Keratinocyte (primary cell): ENCODE data around the gene GOLGA6A. TPM values are rescaled to one million over a fixed set of nuclear protein-coding genes. Genes with fewer than 3 reads are reported as not detected.

Experiments used
- DNase-seq: peaks from one replicate; pipeline ENCODE4 v3.0.0-alpha.2; 2011; ENCODE audit warnings: low read depth, missing footprints, low spot score
- FAIRE-seq: peaks from 2 replicates; lab custom pipeline; 2011; peaks lifted over from hg19 to GRCh38; lab: Jason Lieb, UNC
- H2AFZ ChIP-seq: 2 replicates; pipeline ENCODE4 v1.6.0; 2012; ENCODE audit warnings: low read length, control low read depth, inconsistent platforms; ENCODE audit not compliant: control insufficient read depth
- H3K27ac ChIP-seq: 2 replicates; pipeline ENCODE4 v1.5.1; 2011; ENCODE audit warnings: low read length; ENCODE audit not compliant: control insufficient read depth, insufficient read depth
- H3K27me3 ChIP-seq: 3 replicates; pipeline ENCODE4 v1.6.0; 2011; ENCODE audit warnings: low read length; ENCODE audit not compliant: control insufficient read depth, insufficient read depth; ENCODE audit errors: extremely low read depth
- H3K36me3 ChIP-seq, 2 experiments: 2 replicates in 1 of 2; 3 replicates in 1 of 2; pipeline ENCODE4 v1.5.1; 2011; ENCODE audit warnings: low read length in 2 of 2, mild to moderate bottlenecking in 1 of 2; ENCODE audit not compliant: control insufficient read depth in 2 of 2, insufficient read depth in 2 of 2; ENCODE audit errors: extremely low read depth in 1 of 2
- H3K4me1 ChIP-seq: 3 replicates; pipeline ENCODE4 v1.5.1; 2011; ENCODE audit warnings: low read length; ENCODE audit not compliant: control insufficient read depth, insufficient read depth; ENCODE audit errors: extremely low read depth
- H3K4me2 ChIP-seq: 3 replicates; pipeline ENCODE4 v1.6.0; 2011; ENCODE audit warnings: low read depth, low read length; ENCODE audit not compliant: control insufficient read depth, insufficient read depth; ENCODE audit errors: extremely low read depth
- H3K4me3 ChIP-seq, 3 experiments: fragments of 200-600 bp in 1 of 3; sonication (generic) in 1 of 3; 2 replicates in 2 of 3; 3 replicates in 1 of 3; pipeline ENCODE4 v1.5.1; 2011 to 2016; ENCODE audit warnings: low read length in 3 of 3, mild to moderate bottlenecking in 3 of 3, control low read depth in 2 of 3, inconsistent platforms in 1 of 3, low read depth in 1 of 3, mixed read lengths in 1 of 3, mixed run types in 1 of 3, moderate library complexity in 1 of 3; ENCODE audit not compliant: control insufficient read depth in 2 of 3, insufficient read depth in 2 of 3; ENCODE audit errors: extremely low read depth in 1 of 3
- H3K79me2 ChIP-seq: 2 replicates; pipeline ENCODE4 v1.6.0; 2012; ENCODE audit warnings: low read length; ENCODE audit not compliant: control insufficient read depth, insufficient read depth
- H3K9ac ChIP-seq: 3 replicates; pipeline ENCODE4 v1.6.0; 2011; ENCODE audit warnings: low read length; ENCODE audit not compliant: control insufficient read depth, insufficient read depth; ENCODE audit errors: extremely low read depth
- H3K9me1 ChIP-seq: 3 replicates; pipeline ENCODE4 v1.6.0; 2011; ENCODE audit warnings: low read length; ENCODE audit not compliant: control insufficient read depth, insufficient read depth; ENCODE audit errors: extremely low read depth
- H3K9me3 ChIP-seq: 2 replicates; pipeline ENCODE4 v1.5.1; 2012; ENCODE audit warnings: low read depth, low read length; ENCODE audit not compliant: control insufficient read depth
- H4K20me1 ChIP-seq: 3 replicates; pipeline ENCODE4 v1.6.0; 2011; ENCODE audit warnings: low read length; ENCODE audit not compliant: control insufficient read depth, insufficient read depth; ENCODE audit errors: extremely low read depth
- EZH2 ChIP-seq: IDR thresholded peaks from one replicate; pipeline ENCODE4 v1.6.1; 2012; ENCODE audit warnings: inconsistent platforms, mild to moderate bottlenecking, low read length, moderate library complexity
- dilution Hi-C: fragments of 300-500 bp; cut with MboI; formaldehyde crosslinking; loops from one replicate; pipeline ENCODE4 v1.7.0; 2020; ENCODE audit warnings: low sequenced_read_pairs; ENCODE audit not compliant: extremely low pct_ligation_motif_present
- polyA plus RNA-seq, 5 experiments: library from polyadenylated mRNA; depleted of rRNA in 3 of 5; stranded (reverse) in 3 of 5; stranded (forward) in 1 of 5; unstranded in 1 of 5; fragments of >200 nt; gene quantifications; 1 replicate in 1 of 5; 2 replicates in 3 of 5; 3 replicates in 1 of 5; pipeline versions ENCODE4 v1.2.1 to v1.2.3, GENCODE V29; 2011 to 2012; ENCODE audit warnings: missing spikeins in 2 of 5, low read depth in 1 of 5, low replicate concordance in 1 of 5
- TF ChIP-seq, protein P1 (sequence below), 3 experiments: IDR thresholded peaks in 1 of 3; conservative IDR thresholded peaks in 1 of 3; optimal IDR thresholded peaks in 1 of 3; 2 replicates in 2 of 3; 3 replicates in 1 of 3; pipeline versions ENCODE3 to v1.5.1; 2011; ENCODE audit warnings: low read length in 3 of 3, mild to moderate bottlenecking in 3 of 3, moderate library complexity in 2 of 3, control low read depth in 1 of 3, inconsistent platforms in 1 of 3; ENCODE audit not compliant: insufficient read depth in 2 of 3; ENCODE audit errors: extremely low read depth in 1 of 3

Gene GOLGA6A
- polyA plus RNA-seq, 1 donor (not counting 4 experiments of a cell fraction or from before 2014, with no cell fraction given): not detected

DNA sequence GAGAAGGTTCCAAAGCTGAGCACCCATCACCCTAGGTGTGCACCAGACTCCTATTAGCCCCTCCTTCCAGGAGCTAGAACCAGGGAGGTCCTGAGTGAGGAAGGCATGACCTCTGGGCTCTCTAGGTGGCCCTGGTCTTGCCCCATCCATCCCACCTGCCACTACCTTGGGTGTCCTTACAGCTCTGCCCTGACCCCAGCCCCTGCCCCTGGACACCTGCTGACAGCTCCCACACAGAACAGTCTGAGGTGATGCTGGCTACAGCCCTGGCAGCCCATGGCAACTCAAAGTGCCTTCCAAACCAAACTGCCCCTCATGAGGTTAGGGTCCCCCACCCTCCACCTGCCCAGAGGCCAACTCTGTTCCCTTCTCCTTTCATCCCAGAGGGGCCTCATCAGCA, 37.2 kb downstream of the GOLGA6A start:
- no peaks in the 10 kb centered on the region for H3K9me3 ChIP-seq
- peaks cover 0 to 16% of the 10 kb centered on the region in 2 experiments for H3K36me3 ChIP-seq
- no peaks in the 10 kb centered on the region for H3K79me2 ChIP-seq
- peaks cover 3% of the 10 kb centered on the region for H3K4me1 ChIP-seq
- H3K4me2 ChIP-seq: no peak overlapping the region
- no peak overlapping the region for H2AFZ ChIP-seq
- no peak overlapping the region for H3K27ac ChIP-seq
- H3K9me1 ChIP-seq: no peaks in the 10 kb centered on the region
- H3K27me3 ChIP-seq: no peaks in the 10 kb centered on the region
- no peak for FAIRE-seq
- dilution Hi-C loops: no loop called here
- no peak for TF ChIP-seq EZH2
- TF ChIP-seq, protein P1, sequence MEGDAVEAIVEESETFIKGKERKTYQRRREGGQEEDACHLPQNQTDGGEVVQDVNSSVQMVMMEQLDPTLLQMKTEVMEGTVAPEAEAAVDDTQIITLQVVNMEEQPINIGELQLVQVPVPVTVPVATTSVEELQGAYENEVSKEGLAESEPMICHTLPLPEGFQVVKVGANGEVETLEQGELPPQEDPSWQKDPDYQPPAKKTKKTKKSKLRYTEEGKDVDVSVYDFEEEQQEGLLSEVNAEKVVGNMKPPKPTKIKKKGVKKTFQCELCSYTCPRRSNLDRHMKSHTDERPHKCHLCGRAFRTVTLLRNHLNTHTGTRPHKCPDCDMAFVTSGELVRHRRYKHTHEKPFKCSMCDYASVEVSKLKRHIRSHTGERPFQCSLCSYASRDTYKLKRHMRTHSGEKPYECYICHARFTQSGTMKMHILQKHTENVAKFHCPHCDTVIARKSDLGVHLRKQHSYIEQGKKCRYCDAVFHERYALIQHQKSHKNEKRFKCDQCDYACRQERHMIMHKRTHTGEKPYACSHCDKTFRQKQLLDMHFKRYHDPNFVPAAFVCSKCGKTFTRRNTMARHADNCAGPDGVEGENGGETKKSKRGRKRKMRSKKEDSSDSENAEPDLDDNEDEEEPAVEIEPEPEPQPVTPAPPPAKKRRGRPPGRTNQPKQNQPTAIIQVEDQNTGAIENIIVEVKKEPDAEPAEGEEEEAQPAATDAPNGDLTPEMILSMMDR (optimal IDR thresholded peaks at IDR 0.05 in 1 of 3, IDR thresholded peaks at IDR 0.05 in 1 of 3, conservative IDR thresholded peaks at IDR 0.05 in 1 of 3; ENCODE audit: extremely low read depth in 1 of 3, insufficient read depth in 2 of 3, low read length in 3 of 3): no peak
- H3K4me3 ChIP-seq: no peak overlapping the region
- no peak for DNase-seq
- H4K20me1 ChIP-seq: peaks cover 5% of the 10 kb centered on the region
- H3K9ac ChIP-seq: no peak overlapping the region

DNA sequence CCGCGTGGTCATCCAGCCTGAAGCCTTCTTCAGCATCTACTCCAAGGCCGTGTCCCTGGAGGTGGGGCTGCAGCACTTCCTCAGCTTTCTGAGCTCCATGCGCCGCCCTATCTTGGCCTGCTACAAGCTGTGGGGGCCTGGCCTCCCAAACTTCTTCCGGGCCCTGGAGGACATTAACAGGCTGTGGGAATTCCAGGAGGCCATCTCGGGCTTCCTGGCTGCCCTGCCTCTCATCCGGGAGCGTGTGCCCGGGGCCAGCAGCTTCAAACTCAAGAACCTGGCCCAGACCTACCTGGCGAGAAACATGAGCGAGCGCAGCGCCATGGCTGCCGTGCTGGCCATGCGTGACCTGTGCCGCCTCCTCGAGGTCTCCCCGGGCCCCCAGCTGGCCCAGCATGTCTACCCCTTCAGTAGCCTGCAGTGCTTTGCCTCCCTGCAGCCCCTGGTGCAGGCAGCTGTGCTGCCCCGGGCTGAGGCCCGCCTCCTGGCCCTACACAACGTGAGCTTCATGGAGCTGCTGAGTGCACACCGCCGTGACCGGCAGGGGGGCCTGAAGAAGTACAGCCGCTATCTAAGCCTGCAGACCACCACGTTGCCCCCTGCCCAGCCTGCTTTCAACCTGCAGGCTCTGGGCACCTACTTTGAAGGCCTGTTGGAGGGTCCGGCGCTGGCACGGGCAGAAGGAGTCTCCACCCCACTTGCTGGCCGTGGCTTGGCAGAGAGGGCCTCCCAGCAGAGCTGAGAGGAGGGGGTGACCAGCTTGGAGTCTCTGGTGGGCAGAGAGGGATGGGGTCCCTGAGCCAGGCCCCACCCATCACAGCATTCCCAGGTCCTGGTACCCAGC, 37.9 kb downstream of the GOLGA6A start:
- H3K9ac ChIP-seq: no peak overlapping the region
- H3K27ac ChIP-seq: no peak overlapping the region
- no peaks in the 10 kb centered on the region for H3K9me3 ChIP-seq
- H3K9me1 ChIP-seq: no peaks in the 10 kb centered on the region
- H3K4me1 ChIP-seq: peaks cover 3% of the 10 kb centered on the region
- DNase-seq (no peak), FAIRE-seq (no peak)
- no peak overlapping the region for H3K4me3 ChIP-seq
- dilution Hi-C loops: no loop called here
- H3K79me2 ChIP-seq: no peaks in the 10 kb centered on the region
- TF ChIP-seq EZH2: no peak
- TF ChIP-seq, protein P1 (optimal IDR thresholded peaks at IDR 0.05 in 1 of 3, IDR thresholded peaks at IDR 0.05 in 1 of 3, conservative IDR thresholded peaks at IDR 0.05 in 1 of 3; ENCODE audit: extremely low read depth in 1 of 3, insufficient read depth in 2 of 3, low read length in 3 of 3): no peak
- H3K4me2 ChIP-seq: no peak overlapping the region
- peaks cover 0 to 16% of the 10 kb centered on the region in 2 experiments for H3K36me3 ChIP-seq
- no peaks in the 10 kb centered on the region for H3K27me3 ChIP-seq
- H2AFZ ChIP-seq: no peak overlapping the region
- peaks cover 5% of the 10 kb centered on the region for H4K20me1 ChIP-seq
